Thyroid gland (tissue), 4 donors: ENCODE measurements around the gene SECTM1. TPM values are rescaled to one million over a fixed set of nuclear protein-coding genes. Genes with fewer than 3 reads are reported as not detected.

Experiments used
- DNase-seq, 2 donors: peaks; one replicate each; pipeline ENCODE4 v3.0.0-alpha.2; 2019
- H3K27ac ChIP-seq, 3 donors: fragments of 200-600 bp; sonication (generic); 1 replicate in 2 of 3; 2 replicates in 1 of 3; pipeline ENCODE4 v1.5.1; 2016 to 2019; ENCODE audit warnings: mild to moderate bottlenecking in 1 of 3, moderate library complexity in 1 of 3
- H3K27me3 ChIP-seq: fragments of 200-600 bp; sonication (generic); one replicate; pipeline ENCODE4 v1.5.1; 2019
- H3K36me3 ChIP-seq, 2 donors: fragments of 200-600 bp; sonication (generic); one replicate each; pipeline ENCODE4 v1.5.1; 2016 to 2019
- H3K4me1 ChIP-seq, 2 donors: fragments of 200-600 bp; sonication (generic); one replicate each; pipeline ENCODE4 v1.5.1; 2017 to 2019
- H3K4me3 ChIP-seq, 3 donors: fragments of 200-600 bp; sonication (generic); replicated peaks in 1 of 3; 1 replicate in 2 of 3; 2 replicates in 1 of 3; pipeline ENCODE4 v1.5.1; 2016; ENCODE audit warnings: mild to moderate bottlenecking in 1 of 3
- H3K9me3 ChIP-seq: fragments of 200-600 bp; sonication (generic); one replicate; pipeline ENCODE4 v1.5.1; 2017
- POLR2A ChIP-seq, 2 donors: fragments of 450-650 bp; IDR thresholded peaks; one replicate each; pipeline ENCODE4 v1.6.1; 2017; ENCODE audit warnings: antibody characterized with exemption in 2 of 2, mild to moderate bottlenecking in 2 of 2, moderate library complexity in 1 of 2
- WGBS, 2 donors: methylation state at CpG; one replicate each; pipeline ENCODE4 v1.1.5; 2017; 5-methylcytosine and 5-hydroxymethylcytosine counted together
- intact Hi-C: fragments of 100-400 bp; cut with DNase I; formaldehyde crosslinking; loops from one replicate; pipeline ENCODE4 v1.15.1; 2023
- total RNA-seq, 4 donors: library from RNA; depleted of rRNA; stranded (reverse); fragments of >200 nt; gene quantifications; one replicate each; pipeline ENCODE4 v1.2.3, GENCODE V29; 2016
- TF ChIP-seq, protein P1 (sequence below), 6 experiments: fragments of 200-600 bp in 3 of 6; fragments of 450-650 bp in 3 of 6; sonication (generic) in 3 of 6; IDR thresholded peaks; one replicate each; pipeline ENCODE4 v1.5.1; 2016 to 2019; ENCODE audit warnings: antibody characterized with exemption in 6 of 6, mild to moderate bottlenecking in 2 of 6, inconsistent platforms in 1 of 6, moderate library complexity in 1 of 6

The SECTM1 gene
- total RNA-seq, 4 donors from 2014 or later: 4.1 to 15.3 (median 5.1) TPM

DNA sequence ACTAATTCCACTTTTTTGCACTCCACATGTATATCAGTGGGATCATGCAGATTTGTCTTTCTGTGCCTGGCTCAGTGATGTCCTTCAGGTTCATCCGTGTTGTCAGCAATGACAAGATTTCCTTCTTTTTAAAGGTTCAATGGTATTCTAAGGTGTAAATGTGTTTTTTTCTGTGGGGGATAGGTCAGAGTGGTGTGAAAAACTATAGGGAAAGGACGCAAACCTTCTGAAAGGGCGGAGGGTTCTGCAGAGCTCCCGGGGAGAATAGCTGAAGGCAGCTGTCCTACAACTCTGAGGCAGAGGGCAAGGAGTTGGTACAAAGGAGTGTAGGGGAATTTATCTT, 38.1 kb downstream of the SECTM1 start:
- Histone ChIP-seq H3K4me3 (no peak overlapping the region), H3K27me3 (no peaks in the 10 kb centered on the region), H3K36me3 (no peaks in the 10 kb centered on the region), H3K27ac (no peak overlapping the region), H3K4me1 (peaks cover 32 to 47% of the 10 kb centered on the region in 2 donors), H3K9me3 (no peaks in the 10 kb centered on the region)
- intact Hi-C loops: no loop called here
- WGBS, 2 donors: 80 to 82% methylated on average over 4 of the region's 4 CpGs
- no peak for TF ChIP-seq POLR2A (IDR thresholded peaks at IDR 0.05)
- TF ChIP-seq, protein P1, sequence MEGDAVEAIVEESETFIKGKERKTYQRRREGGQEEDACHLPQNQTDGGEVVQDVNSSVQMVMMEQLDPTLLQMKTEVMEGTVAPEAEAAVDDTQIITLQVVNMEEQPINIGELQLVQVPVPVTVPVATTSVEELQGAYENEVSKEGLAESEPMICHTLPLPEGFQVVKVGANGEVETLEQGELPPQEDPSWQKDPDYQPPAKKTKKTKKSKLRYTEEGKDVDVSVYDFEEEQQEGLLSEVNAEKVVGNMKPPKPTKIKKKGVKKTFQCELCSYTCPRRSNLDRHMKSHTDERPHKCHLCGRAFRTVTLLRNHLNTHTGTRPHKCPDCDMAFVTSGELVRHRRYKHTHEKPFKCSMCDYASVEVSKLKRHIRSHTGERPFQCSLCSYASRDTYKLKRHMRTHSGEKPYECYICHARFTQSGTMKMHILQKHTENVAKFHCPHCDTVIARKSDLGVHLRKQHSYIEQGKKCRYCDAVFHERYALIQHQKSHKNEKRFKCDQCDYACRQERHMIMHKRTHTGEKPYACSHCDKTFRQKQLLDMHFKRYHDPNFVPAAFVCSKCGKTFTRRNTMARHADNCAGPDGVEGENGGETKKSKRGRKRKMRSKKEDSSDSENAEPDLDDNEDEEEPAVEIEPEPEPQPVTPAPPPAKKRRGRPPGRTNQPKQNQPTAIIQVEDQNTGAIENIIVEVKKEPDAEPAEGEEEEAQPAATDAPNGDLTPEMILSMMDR (IDR thresholded peaks at IDR 0.05): no peak
- DNase-seq: no peak

DNA sequence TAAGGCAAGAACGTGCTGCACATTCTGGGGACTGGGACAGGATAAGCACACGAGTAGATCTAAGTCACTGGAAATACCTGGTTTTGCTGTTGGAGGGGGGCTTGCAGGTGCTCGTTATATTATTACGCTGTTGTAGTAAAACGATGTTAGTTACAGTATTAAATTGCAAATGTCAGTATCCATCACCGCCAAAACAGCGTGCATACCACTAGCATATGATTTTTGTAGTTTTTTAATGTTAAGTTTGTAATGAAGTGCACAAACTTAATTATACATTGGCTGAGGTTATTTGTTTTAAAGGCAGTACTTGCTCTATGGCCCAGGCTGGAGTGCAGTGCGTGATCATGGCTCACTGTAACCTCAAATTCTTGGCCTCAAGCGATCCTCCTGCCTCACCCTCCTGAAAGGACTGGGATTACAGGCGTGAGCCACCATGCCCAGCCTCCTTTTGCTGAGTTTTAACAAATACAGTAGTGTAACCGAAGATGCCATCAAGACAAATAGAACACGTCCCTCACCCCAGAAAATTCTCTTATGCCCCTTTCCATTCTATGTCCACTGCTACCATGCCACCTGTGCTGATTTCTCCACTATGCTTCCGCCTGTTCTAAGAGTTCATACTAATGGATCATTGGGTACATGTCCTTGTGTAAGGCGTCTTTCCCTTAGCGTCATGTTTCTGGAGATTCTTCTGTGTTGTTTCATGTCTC, 39.3 kb downstream of the SECTM1 start:
- H3K27me3 ChIP-seq: no peaks in the 10 kb centered on the region
- H3K4me3 ChIP-seq: no peak overlapping the region
- no peaks in the 10 kb centered on the region for H3K9me3 ChIP-seq
- 89 to 90% methylated on average over 15 of the region's 15 CpGs for WGBS, 2 donors
- peaks cover 32 to 46% of the 10 kb centered on the region in 2 donors for H3K4me1 ChIP-seq
- no peak for DNase-seq
- H3K36me3 ChIP-seq: no peaks in the 10 kb centered on the region
- TF ChIP-seq, protein P1 (IDR thresholded peaks at IDR 0.05): no peak
- no peak for TF ChIP-seq POLR2A (IDR thresholded peaks at IDR 0.05)
- H3K27ac ChIP-seq: peak overlapping the region in 2 of 3 donors; percentile 67 to 85
- intact Hi-C loops: no loop called here

DNA sequence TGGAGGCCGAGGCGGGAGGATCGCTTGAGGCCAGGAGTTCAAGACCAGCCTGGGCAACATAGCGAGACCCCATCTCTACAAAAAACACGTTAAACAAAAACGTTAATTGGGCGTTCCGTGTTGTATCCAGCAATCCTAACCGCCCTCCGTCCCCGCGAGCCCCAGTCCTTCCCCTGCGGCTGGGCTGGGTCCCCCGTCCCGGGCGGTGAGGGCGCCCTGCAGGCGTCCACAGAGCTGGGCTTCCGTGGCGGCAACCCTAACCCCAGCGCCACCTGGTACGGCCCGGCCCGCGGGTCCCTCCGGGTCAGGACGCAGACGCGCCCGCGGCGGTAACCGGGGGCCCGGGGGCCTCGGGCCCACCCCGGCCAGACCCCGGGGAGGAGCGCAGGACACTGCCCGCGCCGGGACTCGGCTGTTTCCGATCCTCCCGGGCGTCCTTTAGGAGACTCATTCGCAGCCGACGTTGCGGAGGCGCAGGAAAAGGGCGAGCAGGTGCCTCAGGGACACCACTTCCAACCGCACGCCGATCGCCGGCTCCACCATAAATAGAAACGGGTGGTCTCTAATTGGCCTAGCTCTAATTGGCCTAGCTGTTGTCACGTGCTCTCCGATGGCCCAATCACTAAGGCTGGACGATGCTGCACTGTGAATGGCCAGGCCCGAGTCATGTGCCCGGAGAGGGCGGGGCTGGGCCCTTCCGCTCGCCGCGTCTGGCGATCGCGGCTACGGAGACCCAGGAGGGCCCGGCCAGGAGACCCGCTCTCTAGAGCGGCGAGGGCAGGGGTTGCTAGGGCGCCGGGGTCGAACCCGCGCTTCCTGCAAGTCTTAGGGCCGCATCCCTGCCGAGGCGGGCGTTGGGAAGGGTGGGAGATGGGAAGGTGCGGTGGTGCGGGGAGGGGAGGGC, 41.1 kb downstream of the SECTM1 start:
- peak; percentile 98 for DNase-seq
- H3K9me3 ChIP-seq: no peaks in the 10 kb centered on the region
- peak overlapping the region; percentile 31 to 83 (median 80) for H3K4me3 ChIP-seq
- H3K36me3 ChIP-seq: no peaks in the 10 kb centered on the region
- intact Hi-C loops: no loop called here
- H3K4me1 ChIP-seq: peaks cover 19 to 30% of the 10 kb centered on the region in 2 donors
- no peaks in the 10 kb centered on the region for H3K27me3 ChIP-seq
- peak overlapping the region; percentile 97 to 98 (median 98) for H3K27ac ChIP-seq
- WGBS, 2 donors: 11 to 13% methylated on average over 25 to 31 of the region's 86 CpGs
- TF ChIP-seq, protein P1 (IDR thresholded peaks at IDR 0.05): no peak
- peak; percentile 76 to 98 for TF ChIP-seq POLR2A (IDR thresholded peaks at IDR 0.05)

DNA sequence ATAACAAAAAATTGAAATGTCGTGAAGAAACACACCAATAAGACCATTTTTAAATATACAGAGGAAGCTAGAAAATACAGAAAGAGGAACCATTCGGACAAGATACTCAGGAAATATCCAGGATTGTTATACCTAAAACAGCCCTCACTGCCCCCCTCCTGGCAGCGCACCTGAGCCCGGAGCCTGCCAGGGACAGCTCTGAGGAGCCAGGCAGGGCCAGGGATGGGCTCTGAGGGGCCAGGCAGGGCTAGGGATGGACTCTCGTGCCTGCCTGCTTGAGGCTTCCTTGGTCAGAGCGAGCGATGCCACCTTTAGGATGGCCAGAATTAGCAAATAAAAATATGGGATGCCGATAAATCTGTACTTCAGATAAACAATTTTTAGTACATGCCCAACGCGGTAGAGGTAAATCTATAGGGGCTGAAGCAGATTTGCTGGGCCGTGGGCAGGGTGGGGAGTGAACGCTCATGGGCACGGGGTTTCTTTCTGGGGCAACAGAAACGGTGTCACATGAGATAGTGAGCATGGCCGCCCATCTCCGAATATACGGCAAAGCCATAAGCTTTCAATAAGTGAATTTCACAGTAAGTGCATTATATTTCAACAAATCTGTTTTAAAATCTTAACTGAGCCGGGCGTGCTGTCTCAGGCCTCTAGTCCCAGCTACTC, 41.9 kb downstream of the SECTM1 start:
- no peak for DNase-seq
- H3K36me3 ChIP-seq: no peaks in the 10 kb centered on the region
- intact Hi-C loops: no loop called here
- H3K4me1 ChIP-seq: peaks cover 14 to 24% of the 10 kb centered on the region in 2 donors
- no peaks in the 10 kb centered on the region for H3K27me3 ChIP-seq
- peak overlapping the region in 1 of 3 donors; percentile 97 for H3K27ac ChIP-seq
- H3K9me3 ChIP-seq: no peaks in the 10 kb centered on the region
- TF ChIP-seq, protein P1 (IDR thresholded peaks at IDR 0.05): no peak
- no peak for TF ChIP-seq POLR2A (IDR thresholded peaks at IDR 0.05)
- 90 to 91% methylated on average over 19 of the region's 19 CpGs for WGBS, 2 donors
- H3K4me3 ChIP-seq: peak overlapping the region; percentile 31 to 83 (median 80)
